HG03159 (cell line): ENCODE data around the gene MYO5C.

Experiments
- ATAC-seq: cut with Tn5 transposase; IDR thresholded peaks from one replicate; pipeline ENCODE4 v1.9.1; 2021; ENCODE audit warnings: mild to moderate bottlenecking, moderate library complexity; ENCODE audit not compliant: unreplicated experiment

The MYO5C gene, protein sequence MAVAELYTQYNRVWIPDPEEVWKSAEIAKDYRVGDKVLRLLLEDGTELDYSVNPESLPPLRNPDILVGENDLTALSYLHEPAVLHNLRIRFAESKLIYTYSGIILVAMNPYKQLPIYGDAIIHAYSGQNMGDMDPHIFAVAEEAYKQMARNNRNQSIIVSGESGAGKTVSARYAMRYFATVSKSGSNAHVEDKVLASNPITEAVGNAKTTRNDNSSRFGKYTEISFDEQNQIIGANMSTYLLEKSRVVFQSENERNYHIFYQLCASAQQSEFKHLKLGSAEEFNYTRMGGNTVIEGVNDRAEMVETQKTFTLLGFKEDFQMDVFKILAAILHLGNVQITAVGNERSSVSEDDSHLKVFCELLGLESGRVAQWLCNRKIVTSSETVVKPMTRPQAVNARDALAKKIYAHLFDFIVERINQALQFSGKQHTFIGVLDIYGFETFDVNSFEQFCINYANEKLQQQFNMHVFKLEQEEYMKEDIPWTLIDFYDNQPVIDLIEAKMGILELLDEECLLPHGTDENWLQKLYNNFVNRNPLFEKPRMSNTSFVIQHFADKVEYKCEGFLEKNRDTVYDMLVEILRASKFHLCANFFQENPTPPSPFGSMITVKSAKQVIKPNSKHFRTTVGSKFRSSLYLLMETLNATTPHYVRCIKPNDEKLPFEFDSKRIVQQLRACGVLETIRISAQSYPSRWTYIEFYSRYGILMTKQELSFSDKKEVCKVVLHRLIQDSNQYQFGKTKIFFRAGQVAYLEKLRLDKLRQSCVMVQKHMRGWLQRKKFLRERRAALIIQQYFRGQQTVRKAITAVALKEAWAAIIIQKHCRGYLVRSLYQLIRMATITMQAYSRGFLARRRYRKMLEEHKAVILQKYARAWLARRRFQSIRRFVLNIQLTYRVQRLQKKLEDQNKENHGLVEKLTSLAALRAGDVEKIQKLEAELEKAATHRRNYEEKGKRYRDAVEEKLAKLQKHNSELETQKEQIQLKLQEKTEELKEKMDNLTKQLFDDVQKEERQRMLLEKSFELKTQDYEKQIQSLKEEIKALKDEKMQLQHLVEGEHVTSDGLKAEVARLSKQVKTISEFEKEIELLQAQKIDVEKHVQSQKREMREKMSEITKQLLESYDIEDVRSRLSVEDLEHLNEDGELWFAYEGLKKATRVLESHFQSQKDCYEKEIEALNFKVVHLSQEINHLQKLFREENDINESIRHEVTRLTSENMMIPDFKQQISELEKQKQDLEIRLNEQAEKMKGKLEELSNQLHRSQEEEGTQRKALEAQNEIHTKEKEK (N-terminal part only)

GRCh38 chr15:52295421-52296001, at the start of gene MYO5C:
Gene MYO5C (minus strand): TSS chr15:52295804. CDS start chr15:52295636, 168 bp downstream.
- no peak for ATAC-seq

- ATAC-seq, result no peak
Measured at GRCh38 chr15:52344592-52344991, 49.0 kb upstream of the MYO5C start.

- no peak for ATAC-seq
Measured at GRCh38 chr15:52343831-52344230, 48.2 kb upstream of the MYO5C start.

- no peak for ATAC-seq
Measured at GRCh38 chr15:52340093-52340492, 44.5 kb upstream of the MYO5C start.

DNA sequence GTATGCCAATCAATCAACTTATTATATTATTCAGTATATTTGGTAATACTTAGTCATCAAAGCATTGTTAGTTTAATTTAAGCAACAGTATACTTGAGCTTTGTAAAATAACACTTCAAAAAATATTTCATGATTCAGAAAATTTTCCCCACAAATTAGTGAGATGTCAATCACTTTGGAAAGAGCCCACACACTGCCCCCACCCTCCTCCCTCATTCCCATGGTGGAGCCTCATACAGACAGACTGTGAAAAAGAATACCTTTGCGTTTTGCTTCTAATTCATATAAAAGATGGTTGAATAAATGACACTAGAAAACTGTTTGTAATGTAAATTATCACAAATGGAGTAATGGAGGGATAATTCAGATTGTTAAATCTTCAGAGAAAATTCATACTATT, 43.3 kb upstream of the MYO5C start:
- no peak for ATAC-seq

- ATAC-seq, result no peak
Measured at GRCh38 chr15:52338058-52338457, 42.5 kb upstream of the MYO5C start.

DNA sequence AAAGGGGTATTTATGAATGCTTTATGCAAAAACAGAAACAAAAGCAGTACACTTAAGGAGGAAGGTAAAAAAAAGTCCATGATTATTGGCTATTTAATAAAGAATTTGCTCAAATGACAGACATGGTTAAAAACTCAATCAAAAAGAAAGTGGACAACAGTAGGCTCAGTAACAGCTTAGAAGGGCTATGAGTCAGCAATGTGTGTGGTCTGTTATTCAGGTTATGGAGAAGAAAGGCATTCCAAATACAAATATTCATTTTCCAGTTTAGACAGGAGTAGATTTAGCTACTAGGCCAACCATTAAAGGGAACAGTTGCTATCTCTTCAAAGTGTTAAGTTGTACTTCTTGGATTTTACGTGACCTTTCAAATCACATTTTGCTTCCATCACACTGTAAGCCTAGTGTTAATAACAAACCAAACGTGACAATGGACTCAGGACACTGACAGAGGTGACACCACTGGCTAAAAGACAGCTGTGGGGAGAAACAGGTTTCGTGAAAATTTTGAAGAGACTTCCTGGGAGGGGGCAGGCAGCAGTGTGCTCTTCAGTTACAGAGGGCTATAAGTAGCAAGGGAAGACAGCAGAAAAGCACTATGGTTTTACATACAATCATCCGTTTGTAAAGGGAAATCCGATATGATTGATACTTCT, 41.7 kb upstream of the MYO5C start:
- ATAC-seq, result no peak

DNA sequence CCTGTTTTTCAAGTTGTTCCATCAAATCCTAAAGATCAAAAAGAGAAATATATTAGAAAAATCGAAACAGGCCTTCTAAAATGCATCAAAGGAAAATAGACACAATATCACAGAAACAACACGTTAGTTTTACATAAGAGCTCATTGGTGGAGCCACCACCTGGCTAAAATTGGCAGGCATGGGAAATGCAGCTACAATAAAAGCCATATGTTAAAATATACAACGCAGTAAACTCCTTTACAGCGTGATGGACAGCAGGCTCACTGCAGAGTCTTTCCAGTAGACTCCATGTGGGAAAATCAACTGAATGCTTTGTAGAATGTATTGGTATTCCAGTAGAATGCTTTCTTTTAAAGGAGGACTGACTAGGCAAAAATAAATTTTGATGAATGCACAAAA, 40.9 kb upstream of the MYO5C start:
- ATAC-seq, result no peak

DNA sequence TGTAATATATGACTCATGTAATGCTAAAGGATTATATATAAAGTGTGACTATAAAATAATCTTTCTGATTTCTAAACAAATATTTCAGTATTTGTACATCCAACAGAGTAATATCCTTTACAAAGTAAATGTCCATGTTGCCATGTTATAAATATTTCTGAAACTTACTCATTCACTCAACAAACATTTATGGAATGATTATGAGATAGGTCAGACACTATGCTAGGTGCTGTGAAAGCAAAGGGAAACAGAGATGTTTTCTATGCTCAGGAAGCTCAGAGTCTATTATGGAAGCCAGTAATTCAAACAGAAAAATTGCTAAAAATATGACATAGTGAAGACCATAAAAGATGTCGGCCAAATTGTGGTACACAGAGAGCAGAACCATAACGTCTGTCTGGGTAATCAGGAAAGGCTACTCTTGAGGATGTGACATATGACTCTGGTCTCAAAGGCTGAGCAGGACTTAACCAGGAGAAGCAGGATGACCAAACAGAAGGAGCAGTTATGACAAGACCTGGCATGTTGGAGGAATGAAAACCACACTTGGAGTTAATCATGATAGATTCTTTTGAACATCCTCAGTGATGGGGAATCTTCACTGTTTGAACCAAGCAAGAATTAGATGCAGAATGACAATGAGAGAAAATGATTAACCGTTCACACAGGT, 39.0 kb upstream of the MYO5C start:
- no peak for ATAC-seq

DNA sequence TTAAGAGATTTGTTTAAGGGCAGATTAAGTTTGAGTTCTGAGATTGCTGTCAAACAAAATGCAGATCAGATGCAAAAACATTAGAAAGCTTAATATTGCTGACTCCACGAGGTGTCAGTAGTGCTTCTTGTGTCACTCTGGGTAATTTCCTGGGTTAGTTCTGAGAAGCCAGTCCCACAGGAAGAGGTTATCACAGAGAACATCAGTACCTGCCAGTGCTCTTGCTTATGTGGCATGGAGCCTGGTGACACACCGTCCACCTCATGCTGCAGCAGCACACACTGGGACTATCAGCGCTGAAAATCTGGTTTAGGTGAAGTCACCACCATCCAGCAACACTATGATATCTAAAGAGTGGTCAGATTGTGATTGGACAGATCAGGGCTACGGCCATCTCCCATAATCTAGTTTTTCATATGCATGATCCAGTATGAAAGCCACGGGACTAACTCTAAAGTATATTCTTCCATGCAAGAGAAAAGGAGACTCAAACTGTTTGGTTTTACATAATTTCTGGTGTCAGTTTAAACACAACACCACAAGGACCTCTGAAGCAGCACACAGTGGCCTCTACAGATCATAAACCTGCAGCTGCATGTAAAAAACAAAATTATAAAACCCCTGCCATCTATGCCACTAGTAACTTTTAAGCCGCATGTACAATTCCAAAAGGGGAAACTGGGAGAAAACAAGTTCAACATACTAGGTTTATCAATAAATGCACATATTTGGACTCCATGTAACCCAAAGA, 36.1 kb upstream of the MYO5C start:
- ATAC-seq, result peak; percentile 70

DNA sequence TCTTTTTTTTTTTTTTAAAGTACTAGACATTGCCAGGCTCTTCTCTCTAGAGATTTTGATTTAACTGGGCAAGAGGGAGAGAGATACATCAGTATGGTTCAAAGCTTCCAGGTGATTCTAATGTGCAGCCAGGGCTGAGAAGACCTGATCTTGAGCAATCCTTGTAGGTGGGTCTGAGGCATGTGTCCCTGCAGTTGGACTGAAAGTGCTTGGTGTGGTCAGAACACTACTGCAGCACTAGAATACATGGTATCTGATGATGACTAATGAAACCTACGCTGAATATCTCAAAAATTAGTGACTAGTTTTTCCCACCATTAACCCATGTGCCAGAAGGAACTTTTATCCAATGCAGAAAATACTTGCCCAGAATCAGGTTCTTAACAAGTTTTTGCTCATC, 34.4 kb upstream of the MYO5C start:
- no peak for ATAC-seq

DNA sequence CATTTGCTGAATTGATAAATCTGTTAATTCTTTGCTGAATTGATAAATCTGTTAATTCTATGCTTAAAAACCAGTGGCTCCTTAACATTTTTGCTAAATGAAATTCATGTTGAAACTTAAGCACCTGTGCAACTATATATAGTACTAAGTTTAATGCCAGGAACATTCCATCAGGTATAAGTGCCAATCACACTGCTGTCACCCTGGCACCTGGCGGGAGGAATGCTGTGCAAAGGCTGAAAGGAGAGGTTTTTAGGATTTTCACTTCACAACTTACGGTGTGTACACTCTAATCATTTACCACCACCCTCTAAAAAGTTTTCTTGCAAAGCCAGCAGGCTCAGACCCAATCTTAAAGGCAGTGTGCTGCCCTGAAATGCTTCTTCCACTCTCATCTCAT, 33.5 kb upstream of the MYO5C start:
- ATAC-seq, result no peak

- ATAC-seq, result no peak
Measured at GRCh38 chr15:52328680-52329079, 33.1 kb upstream of the MYO5C start.

DNA sequence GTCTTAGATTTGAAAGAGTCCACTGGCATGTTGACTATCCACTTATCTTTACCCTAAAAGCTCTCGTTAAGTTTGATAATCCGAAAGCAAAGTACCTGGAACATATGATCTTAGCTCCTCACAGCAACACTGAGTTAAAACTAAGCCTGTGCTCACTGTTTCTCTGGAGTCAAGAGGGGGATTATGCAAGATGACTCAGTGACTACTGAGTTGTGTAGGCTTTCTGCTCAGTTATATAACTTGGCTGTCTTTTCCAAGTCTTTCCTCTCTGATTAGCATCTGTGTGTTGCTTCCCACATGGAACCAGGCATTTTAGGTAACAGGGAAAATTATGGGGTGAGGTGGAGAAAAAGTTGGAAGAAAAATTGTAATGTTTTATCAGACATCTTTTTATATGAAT, 31.2 kb upstream of the MYO5C start:
- ATAC-seq, result no peak

DNA sequence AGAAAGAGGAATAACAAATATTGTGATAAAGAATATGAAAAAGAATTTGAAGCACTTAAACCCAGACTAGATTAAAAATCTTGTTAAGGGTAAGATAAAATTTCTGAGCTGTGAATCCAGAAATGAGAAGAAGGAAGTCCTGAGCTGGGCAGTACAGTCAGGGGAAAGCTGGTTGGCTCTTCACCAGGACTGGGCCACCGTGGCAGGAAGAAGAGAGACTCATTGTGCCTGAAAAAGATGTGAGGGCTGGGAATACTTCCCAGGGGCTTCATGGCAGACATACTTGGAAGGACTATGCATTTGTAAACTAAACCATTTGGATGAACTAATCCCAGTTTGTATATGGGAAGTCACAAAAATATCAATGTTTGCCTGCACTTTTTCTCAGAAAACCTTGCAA, 28.5 kb upstream of the MYO5C start:
- no peak for ATAC-seq

DNA sequence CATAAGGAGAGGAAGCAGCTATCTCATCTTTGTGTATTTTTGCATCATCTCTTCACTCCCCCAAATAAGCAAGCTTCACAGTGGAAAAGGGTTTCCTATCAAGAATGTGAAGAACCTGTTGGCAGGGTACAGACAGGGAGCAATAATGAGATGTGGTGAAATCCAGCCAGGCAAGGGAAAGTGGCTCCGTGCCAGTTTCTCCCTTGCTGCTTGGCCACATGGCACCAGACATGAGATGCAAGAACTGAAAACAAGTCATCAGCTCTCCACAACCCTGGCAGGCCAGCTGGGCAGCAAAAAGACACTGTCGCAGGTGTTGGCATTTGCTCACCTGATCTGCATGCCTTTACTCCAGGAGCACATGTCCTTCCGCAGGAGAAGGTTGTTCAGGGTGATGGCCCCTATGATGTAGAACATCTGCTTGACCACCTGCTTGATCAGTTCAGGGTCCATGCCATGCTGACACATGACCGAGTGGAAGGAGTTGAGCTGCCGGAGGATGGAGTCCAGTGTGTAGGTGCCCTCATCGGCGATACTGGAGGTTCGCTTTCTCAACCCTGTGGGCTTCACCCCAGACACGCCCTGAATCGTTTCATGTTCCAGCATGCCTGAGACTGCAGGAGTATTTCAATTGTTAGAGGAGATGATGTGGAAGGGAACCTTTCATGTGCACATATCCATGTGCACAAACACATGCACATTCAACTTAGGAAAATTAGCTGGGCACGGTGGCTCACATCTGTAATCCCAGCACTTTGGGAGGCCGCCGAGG, 23.3 kb upstream of the MYO5C start:
- ATAC-seq, result no peak

GRCh38 chr15:52317688-52318087, 22.1 kb upstream of the MYO5C start:
- no peak for ATAC-seq

DNA sequence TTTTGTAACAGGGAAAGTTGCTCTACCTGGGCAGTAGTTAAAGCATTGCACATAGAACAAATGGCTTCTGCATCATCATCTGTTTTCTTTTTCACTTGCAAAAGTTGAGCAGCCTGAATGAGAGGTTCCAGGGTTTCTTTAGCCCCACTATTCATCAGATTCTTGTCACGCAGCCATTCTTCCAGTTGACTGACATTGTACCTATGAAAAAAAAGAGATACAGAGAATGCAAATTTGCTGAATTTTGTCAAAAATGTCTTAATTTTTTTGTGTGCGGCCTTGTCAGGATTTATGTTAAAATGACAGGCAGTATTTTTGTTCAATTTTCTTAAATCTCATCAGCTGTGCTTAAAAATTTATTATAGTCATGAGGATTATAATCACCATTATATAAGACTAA, 21.4 kb upstream of the MYO5C start:
- no peak for ATAC-seq
